ENCODE data around the gene NF1. TPM values are rescaled to one million over a fixed set of nuclear protein-coding genes. Genes with fewer than 3 reads are reported as not detected.

NF1 gene
- total RNA-seq, 4 donors from 2014 or later, result 61.4 to 81.2 (median 66.6) TPM

GRCh38 chr17:31136319-31136718 is 41.5 kb downstream of the NF1 start:
- TF ChIP-seq, protein P1, sequence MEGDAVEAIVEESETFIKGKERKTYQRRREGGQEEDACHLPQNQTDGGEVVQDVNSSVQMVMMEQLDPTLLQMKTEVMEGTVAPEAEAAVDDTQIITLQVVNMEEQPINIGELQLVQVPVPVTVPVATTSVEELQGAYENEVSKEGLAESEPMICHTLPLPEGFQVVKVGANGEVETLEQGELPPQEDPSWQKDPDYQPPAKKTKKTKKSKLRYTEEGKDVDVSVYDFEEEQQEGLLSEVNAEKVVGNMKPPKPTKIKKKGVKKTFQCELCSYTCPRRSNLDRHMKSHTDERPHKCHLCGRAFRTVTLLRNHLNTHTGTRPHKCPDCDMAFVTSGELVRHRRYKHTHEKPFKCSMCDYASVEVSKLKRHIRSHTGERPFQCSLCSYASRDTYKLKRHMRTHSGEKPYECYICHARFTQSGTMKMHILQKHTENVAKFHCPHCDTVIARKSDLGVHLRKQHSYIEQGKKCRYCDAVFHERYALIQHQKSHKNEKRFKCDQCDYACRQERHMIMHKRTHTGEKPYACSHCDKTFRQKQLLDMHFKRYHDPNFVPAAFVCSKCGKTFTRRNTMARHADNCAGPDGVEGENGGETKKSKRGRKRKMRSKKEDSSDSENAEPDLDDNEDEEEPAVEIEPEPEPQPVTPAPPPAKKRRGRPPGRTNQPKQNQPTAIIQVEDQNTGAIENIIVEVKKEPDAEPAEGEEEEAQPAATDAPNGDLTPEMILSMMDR (IDR thresholded peaks at IDR 0.05; ENCODE audit: low read depth), result no peak

- TF ChIP-seq, protein P1 (IDR thresholded peaks at IDR 0.05; ENCODE audit: low read depth), result no peak
Measured at GRCh38 chr17:31140111-31140510, 45.3 kb downstream of the NF1 start.

- TF ChIP-seq, protein P1 (IDR thresholded peaks at IDR 0.05; ENCODE audit: low read depth), result no peak
Measured at GRCh38 chr17:31144428-31144827, 49.7 kb downstream of the NF1 start.

DNA sequence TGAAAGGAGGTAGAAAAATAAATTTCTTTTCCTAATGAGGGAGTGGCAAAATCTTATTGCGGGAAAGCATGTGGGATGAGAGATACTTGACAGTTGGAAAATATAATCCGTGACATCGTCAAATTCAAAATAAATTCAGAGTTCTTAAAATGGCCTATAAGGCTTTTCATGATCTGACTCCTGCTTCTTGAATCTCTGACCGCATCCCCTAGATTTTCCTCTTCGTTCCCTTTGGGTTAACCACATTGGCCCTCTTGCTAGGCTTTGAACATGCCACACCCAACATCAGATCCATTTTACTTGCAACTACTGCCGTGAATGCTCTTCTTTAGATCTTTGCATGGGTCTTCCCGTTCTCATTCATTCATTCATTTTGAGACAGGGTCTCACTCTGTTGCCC is 50.1 kb downstream of the NF1 start:
- TF ChIP-seq, protein P1 (IDR thresholded peaks at IDR 0.05; ENCODE audit: low read depth), result no peak

DNA sequence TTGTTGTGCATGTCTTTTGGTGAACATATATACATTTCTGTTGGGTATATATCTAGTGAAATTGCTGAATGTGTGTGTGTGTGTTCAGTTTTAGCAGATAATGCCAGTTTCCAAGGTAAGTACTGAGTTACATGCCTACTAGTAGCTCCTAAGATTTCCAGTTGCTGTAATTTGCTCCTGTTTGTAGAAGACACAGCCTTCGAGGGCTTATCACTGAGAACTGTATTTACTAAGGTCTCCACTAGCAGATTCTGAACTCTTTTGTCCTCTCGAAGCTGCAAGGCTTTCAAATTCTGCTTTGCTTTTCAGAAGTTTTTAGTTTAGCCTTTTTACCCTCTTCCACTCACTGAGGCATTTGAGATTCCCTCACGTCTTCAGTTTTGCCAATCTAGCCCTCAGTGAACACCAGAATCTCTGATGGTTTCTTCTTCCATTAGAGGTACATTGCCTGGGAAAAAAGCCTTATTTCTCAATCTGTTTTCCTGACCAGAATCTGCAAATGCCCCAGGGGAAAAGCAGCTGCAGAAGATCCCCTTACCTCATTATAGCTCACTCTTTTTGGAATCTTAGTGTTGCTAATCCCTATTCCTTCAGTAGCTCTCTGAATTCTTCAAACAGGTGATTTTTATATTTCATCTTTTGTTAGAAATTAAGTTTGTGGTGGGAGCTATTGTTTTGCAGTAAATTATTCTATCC is 52.9 kb downstream of the NF1 start:
- TF ChIP-seq, protein P1 (IDR thresholded peaks at IDR 0.05; ENCODE audit: low read depth), result no peak

GRCh38 chr17:31148205-31148604 is 53.4 kb downstream of the NF1 start:
- TF ChIP-seq, protein P1 (IDR thresholded peaks at IDR 0.05; ENCODE audit: low read depth), result no peak

DNA sequence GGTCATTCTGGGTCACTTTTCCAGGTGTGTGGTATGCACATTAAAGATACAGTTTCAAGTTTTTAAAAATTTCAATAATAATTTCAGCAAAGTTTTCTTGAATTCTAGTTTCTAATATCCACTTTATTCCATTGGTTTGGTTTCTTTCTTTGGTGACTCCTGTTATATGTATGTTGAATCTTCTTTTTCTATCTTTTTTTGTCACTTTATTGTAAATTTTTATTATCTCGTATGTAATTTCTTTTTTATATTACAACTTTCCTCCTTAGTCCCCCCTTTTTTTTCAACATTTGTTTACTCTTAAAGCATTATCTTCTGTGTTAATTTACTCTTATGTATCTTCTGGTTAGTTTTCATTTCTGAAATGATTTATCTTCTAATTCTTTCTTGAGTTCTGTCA is 57.5 kb downstream of the NF1 start:
- TF ChIP-seq, protein P1 (IDR thresholded peaks at IDR 0.05; ENCODE audit: low read depth), result no peak

Measured in subcutaneous adipose tissue (tissue), 4 donors.